Coronary artery (tissue), 2 donors: Measurements from ENCODE around the gene SERPINB5.

ENCODE experiments used
- DNase-seq: peaks from one replicate; pipeline ENCODE4 v3.0.0-alpha.2; 2017; ENCODE audit warnings: low spot score
- H3K27ac ChIP-seq, 2 donors: fragments of 200-600 bp; sonication (generic); one replicate each; pipeline ENCODE4 v1.5.1; 2016 to 2019
- H3K4me3 ChIP-seq: fragments of 200-600 bp; sonication (generic); 2 replicates; pipeline ENCODE4 v1.5.1; 2016; ENCODE audit warnings: mild to moderate bottlenecking, moderate library complexity
- CTCF ChIP-seq: fragments of 200-600 bp; sonication (generic); IDR thresholded peaks from one replicate; pipeline ENCODE4 v1.5.1; 2019; ENCODE audit warnings: antibody characterized with exemption

The SERPINB5 gene

GRCh38 chr18:63465059-63465458 is 11.7 kb upstream of the SERPINB5 start:
- no peak overlapping the region for H3K27ac ChIP-seq
- TF ChIP-seq CTCF: no peak
- DNase-seq: no peak
- H3K4me3 ChIP-seq: no peak overlapping the region

GRCh38 chr18:63467699-63468098 is 9.1 kb upstream of the SERPINB5 start:
- DNase-seq: no peak
- H3K4me3 ChIP-seq: no peak overlapping the region
- H3K27ac ChIP-seq: no peak overlapping the region
- TF ChIP-seq CTCF: no peak

GRCh38 chr18:63468575-63468974 is 8.2 kb upstream of the SERPINB5 start:
- H3K4me3 ChIP-seq: no peak overlapping the region
- H3K27ac ChIP-seq: no peak overlapping the region
- no peak for DNase-seq
- no peak for TF ChIP-seq CTCF

GRCh38 chr18:63470751-63471150 is 6.0 kb upstream of the SERPINB5 start:
- no peak for DNase-seq
- Histone ChIP-seq H3K27ac (no peak overlapping the region), H3K4me3 (no peak overlapping the region)
- no peak for TF ChIP-seq CTCF

GRCh38 chr18:63472380-63472779 is 4.4 kb upstream of the SERPINB5 start:
- no peak for DNase-seq

GRCh38 chr18:63477200-63477599 is 442 bp downstream of the SERPINB5 start:
- Histone ChIP-seq H3K4me3 (no peak overlapping the region), H3K27ac (no peak overlapping the region)
- TF ChIP-seq CTCF: no peak
- DNase-seq: no peak

More at GRCh38 chr18:63472380-63472779, 4.4 kb upstream of the SERPINB5 start:
- H3K27ac ChIP-seq: no peak overlapping the region
- no peak overlapping the region for H3K4me3 ChIP-seq
- no peak for TF ChIP-seq CTCF

GRCh38 chr18:63477968-63478367 is 1.2 kb downstream of the SERPINB5 start:
- Histone ChIP-seq H3K27ac (no peak overlapping the region), H3K4me3 (no peak overlapping the region)
- no peak for TF ChIP-seq CTCF
- no peak for DNase-seq
